HG03139 (cell line): ENCODE measurements around the gene DPY19L2.
"Not testable (repeated sequence)": the region's sequence is repeated elsewhere in the genome, so short reads cannot be mapped to it uniquely, and the experiment has no call there.

ENCODE experiments used
- ATAC-seq: cut with Tn5 transposase; IDR thresholded peaks from one replicate; pipeline ENCODE4 v1.9.1; 2021; ENCODE audit not compliant: unreplicated experiment

DPY19L2 gene

DNA sequence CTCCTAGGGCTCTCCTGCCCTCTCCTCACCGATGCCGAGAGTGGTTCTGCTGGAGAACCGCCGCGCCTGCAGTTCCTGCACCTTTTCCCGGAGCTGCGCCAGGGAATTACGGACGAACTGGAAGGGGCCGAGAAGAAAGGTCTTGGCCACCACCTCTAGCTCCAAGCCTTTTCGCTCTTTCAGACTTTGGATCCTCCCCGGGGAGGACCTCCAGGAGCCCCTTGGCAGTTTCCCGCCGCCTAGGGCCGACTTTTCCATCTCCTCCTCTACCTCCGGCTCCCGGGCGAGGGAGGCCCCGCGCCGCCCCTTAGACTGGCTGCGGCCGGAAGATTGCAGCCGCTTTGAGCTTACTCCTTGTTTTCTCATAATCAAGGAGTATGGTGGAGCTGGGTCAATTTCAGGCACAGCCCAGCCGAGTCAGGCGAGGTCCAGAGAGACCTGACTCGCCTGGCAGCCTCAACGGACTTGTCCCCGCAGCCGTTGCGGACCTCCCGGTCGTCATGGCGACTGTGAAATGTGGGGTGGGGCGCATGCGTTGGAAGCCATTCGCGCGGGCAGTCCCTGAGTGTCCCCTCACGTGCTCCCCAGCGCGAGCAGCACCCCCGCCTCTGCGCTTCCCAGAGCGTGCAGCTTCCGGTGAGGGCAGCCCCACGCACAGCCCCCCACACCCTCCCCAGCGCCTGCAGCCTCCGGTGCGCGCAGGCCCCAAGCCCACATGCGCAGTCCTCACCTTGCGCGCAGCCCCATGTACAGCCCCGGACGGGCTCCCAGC, at the start of gene DPY19L2:
TSS of gene DPY19L2 (minus strand) at position 466 of the 772 bp plus-strand sequence. CDS start at position 366, 100 bp downstream.
- ATAC-seq, result no peak

DNA sequence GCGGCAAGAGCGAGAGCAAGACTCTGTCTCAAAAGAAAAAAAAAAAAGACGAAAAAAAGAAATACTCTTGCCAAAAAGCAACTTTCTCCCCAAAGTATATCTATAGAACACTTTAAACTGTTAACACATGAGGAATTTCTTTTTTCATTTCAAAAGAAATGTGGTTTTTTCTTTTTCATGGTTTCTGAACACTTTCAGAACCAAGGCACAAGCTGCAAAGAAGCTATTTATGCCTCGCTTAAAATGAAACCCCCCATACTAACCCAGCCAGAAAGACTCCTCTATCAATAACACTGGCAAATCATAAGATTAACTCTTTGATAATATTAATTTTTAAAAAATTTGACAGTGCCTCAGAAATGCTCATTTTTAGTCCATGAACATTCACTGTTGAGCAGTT, 48.6 kb upstream of the DPY19L2 start:
- ATAC-seq, result not testable (repeated sequence)

DNA sequence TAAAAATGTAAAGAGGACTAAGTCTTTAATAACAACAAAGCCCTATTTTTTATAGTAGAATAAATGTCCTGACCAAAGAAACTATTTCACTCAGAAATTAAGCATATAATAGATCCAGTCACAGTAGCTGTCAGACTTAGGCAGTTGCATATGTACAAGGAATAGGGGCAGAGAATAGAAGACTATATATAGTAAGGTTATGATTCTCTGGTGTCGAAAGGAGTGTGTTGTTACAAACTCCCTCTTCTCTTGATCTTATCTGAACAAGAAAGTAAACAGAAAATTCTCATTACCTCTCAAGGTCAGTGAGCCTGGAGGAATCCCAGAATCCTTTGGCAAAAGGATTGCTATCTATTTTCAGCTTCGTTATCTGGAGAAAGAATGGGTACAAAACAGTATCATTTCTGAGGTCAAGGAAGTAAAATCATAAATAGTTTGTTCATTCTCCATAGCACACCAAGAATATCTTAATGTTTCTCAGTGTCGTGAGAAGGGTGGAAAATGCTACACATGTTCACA, 46.9 kb upstream of the DPY19L2 start:
- not testable (repeated sequence) for ATAC-seq

DNA sequence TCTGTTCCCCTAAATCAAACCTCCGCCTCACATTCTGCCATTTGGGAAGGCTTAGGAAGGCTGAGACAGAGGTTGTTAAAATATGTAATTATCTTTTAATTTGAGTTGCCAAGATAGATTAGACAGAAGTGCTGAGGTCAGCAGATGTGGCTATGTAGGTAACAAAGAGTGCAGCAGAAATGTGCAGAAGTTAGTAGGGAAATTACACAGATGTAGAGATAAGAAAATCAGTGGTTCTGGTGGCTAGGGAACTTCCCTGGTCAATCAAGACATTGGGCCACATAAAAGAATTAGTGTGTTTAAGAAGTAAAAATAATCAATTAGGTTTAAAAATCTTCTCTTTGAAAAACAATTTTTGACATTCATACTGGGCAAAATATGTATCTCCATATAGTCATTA, 46.1 kb upstream of the DPY19L2 start:
- ATAC-seq, result not testable (repeated sequence)

DNA sequence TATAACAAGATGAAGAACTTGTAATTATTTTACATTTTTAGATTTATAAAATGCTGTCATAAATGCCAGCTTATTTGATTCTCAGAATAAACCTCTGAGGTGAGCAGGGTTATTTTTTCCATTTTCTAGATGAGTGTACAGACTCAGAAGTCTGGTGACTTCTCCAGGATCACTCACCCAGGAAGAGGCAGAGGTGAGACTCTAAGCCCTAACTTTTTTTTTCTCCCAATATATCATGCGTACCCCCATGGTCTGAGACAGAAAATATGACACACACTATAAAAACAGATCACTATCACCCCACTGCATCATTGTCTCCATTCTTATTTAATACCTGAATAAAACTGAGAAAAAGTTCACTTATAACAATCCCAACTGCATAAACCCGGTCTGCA, 45.4 kb upstream of the DPY19L2 start:
- not testable (repeated sequence) for ATAC-seq

DNA sequence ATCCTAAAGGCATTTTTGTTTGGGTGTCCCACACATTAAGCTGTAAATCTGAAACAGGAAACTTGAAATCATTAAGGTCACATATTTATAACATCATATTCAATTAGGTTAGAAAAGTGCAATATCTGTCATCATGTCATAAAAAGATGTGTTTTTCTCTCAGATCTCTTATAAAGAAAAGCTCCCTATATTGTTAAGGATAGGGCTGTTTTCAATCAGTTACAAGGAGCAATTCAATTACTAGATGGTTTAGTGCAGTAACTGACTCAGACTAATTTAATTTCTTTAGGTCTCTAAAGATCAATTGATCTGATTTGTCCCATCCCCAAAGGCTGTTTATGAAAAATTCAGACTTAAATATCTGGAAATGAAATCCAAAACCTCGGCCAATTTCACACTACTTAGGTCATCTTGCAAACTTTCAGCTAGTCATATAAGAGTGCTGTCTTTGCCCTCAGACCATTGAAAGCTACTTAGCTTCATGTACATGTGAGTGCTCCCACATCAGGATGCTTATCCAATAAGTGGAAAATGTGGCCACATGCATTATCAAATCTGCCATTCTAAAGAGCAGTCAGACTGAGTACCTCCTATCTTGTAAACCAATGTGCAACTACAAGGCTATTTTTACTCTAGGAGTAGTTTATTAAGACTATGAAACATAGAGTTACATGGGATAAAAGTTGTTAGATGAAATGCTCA, 44.8 kb upstream of the DPY19L2 start:
- ATAC-seq, result not testable (repeated sequence)

DNA sequence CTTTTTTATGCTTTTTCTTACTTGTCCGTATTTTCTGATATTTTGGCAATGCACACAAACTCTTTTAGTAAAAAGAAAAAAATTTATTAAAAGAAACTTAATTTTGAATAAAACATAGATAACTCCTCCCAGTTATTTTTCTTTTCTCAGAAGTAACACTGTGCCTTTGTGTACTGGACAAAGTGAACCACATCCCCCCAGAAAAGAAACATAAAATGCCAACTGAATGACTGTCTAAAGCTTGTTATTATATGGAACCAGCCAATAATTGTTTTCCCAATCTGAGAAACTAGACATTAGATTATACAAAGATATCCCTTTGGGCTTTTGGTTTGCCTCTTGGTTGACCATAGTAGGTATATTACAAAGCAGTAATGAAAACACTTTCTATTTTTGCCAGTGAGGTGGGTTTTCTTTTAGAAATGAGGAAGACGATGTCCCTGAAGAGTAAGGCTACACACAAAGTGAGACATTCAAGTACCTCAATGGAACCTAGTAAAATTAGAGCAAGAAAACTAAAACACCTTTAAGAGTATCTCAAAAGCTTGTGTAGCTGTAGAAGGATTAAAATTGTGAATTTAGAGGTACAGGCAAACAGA, 44.2 kb upstream of the DPY19L2 start:
- ATAC-seq, result not testable (repeated sequence)

DNA sequence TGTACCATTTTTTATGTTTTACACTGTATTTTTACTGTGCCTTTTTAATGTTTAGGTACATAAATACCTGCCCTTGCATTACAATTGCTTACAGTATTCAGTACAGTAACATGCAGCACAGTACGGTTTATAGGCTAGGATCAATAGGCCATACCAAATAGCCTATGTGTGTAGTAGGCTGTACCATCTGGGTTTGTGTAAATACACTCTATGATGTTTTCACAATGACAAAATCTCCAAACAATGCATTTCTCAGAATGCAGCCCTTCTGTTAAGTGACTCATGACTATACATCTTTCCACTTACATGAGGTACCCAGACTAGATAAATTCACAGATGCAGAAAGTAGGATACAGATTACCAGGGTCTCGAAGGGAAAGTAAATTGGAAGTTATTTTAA, 43.0 kb upstream of the DPY19L2 start:
- ATAC-seq, result not testable (repeated sequence)

DNA sequence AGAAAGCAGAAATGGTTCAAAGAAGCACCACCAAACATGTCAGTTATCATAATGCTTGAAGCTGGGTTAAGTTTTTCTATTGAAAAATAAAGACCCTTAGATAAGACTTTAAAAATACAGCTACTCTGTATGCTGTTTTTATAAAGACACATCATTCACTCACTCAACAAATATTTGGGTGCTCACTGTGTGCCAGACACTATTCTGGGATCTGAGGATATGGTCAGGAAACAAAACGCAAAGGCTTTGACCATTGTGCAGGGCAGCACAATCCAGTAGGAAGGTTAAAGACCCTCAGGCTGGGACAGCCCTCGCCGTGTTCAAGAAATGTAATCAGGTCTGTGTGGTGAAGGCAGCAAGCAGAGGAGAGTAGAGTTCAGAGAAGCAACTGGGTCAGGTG, 38.0 kb upstream of the DPY19L2 start:
- ATAC-seq, result no peak

DNA sequence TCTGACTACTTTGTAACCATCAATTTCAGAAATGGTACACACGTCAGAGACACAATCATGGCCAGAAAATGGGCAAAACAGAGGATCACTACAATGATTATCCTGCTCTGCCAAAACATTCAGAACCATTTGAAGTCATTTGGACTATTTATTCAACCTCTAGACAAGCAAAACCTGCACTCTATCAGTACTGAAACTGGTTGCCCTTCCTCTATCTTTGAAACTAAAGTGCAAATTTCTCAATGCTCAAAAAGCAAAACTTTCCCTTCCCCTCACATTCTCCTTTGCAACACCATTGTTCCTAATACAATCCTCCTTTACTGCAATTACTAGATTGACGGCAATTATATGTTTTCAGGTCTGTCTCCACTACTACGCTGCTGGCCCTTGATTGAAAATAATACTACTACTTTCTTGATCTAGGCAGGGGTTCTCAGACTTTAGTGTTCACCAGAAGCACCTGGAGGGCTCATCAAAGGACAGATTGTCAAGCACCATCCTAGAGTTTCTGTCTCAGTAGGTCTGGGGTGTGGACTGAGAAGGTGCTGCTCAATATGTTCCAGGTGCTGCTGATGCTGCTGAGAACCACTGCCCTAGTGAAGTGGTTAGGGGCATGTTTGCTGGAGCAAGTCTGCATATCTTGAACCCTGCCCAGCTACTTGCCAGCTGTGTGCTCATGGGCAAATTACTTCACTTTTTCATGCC, 31.5 kb upstream of the DPY19L2 start:
- not testable (repeated sequence) for ATAC-seq

DNA sequence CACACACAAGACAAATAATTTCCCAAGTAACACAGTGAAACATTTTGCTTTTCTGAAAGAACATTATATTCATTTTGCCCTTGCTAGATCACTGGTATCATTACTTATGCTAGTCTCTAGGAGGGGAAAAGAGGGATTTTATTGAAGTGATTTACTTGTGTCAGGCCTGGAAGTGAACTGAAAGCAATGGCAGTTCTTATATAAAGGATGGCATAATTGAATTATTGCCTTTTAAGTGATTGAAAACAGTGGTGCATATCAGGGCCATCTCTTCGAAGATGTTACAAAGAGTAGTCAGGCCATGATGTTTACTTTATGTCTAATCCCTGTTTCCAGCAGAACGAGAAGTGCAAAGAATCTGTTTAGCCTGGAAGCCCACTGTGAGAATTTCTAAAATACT, 30.7 kb upstream of the DPY19L2 start:
- not testable (repeated sequence) for ATAC-seq

DNA sequence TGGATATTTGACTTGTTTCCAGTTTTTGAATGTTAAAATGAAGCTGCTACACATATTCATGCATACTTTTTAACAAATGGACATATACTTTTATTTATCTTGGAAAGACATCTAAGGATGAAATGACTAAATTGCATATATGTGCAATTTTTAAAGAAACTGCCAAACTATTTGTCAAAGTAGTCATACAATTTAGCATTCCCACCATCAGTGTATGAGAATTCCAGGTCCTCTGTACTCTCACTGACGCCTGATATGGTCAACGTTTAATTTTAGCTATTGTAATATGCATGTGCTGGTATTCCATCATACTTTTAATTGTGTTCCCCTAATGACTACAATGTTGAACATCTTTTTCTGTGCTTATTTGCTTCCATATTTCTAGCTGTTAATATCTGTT, 22.5 kb upstream of the DPY19L2 start:
- not testable (repeated sequence) for ATAC-seq

DNA sequence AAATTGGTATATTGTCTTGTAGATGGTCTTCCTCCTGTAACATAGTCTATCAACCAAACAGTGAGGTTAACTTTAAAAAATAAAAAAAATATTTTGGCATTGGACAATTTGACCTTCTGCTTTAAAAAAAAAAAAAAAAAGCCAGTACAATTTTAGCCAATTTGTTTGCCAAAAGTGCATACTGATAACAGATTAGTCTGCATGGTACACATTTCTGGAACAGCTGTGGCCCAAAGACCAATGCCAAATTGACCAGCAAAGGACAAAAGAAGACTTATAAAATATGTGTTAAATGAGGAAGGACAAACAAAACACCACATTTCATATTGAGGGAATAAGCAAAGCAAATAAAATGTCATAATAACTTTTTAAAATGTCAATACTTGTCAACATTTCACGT, 20.8 kb upstream of the DPY19L2 start:
- not testable (repeated sequence) for ATAC-seq

DNA sequence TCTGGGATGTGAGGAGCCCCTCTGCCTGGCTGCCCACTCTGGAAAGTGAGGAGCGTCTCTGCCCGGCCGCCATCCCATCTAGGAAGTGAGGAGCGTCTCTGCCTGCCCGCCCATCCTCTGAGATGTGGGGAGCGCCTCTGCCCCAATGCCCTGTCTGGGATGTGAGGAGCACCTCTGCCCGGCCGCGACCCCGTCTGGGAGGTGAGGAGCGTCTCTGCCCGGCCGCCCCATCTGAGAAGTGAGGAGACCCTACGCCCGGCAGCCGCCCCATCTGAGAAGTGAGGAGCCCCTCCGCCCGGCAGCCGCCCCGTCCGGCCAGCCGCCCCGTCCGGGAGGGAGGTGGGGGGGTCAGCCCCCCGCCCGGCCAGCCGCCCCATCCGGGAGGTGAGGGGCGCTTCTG, 18.3 kb upstream of the DPY19L2 start:
- not testable (repeated sequence) for ATAC-seq

DNA sequence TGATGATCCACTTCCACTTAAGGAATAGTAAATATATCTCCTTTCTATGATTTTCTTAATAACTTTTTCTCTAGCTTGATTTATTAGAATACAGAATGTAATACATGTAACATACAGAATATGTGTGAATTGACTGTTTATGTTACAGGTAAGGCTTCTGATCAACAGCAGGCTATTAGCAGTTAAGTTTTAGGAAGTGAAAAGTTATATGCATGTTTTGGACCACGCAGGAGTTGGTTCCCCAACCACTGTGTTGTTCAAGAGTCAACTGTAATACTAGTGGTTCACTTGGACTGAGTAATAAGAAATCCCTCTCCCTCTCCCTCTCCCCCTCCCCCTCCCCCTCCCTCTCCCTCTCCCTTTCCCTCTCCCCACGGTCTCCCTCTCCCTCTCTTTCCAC, 17.5 kb upstream of the DPY19L2 start:
- not testable (repeated sequence) for ATAC-seq

DNA sequence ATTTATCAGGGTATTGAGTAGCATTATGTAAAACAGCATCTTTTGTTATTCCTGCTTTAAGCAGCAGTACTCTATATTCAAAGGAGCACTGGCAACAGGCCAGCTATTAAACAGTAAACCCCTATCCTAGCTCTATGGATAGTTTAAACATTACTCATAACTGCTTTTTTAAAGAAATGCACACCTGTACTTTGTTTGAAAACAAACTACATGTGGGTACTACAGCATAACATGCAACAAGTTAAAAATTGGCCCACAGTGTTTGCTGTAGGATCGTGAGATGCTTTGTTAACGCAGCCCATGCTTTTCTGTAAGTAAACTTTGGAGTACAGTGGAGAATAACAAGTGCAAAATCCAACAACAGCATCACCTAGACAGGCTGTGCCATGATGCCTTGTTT, 14.3 kb upstream of the DPY19L2 start:
- ATAC-seq, result not testable (repeated sequence)

DNA sequence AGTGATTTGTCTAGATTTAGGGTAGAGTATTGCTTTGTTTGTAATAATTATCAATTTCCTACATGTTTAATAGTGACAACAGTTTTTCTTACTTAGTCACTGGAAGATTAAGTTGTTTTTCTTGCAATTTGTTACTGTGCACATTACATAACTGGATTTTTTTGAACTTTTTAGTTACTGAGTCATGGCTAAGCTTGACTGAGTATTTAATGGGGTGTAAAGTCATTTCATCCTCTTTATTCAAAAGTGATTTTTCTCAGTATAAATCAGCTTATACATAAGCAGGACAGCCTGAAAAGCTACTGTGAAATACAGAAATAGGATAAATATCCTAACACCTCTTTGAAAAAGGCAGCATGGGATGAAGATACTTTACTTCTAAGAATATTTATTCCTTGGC, 12.5 kb upstream of the DPY19L2 start:
- ATAC-seq, result not testable (repeated sequence)

DNA sequence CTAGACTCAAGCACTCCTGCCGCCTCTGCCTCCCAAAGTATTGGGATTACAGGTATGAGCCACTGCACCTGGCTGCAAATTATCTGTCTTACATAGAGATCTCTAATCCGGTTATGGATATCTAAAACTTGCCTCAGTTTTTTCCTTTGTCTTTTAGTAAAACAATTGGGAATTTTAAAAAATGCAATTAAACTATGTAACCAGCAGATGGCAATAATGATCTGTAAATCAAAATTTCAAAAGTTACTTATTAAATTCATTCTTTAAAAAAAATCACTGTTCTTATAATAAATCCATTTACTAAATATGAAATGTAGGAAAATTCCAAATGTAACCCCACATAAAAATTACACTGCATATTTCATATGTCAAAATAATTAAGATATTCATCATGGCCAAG, 4.3 kb upstream of the DPY19L2 start:
- not testable (repeated sequence) for ATAC-seq

DNA sequence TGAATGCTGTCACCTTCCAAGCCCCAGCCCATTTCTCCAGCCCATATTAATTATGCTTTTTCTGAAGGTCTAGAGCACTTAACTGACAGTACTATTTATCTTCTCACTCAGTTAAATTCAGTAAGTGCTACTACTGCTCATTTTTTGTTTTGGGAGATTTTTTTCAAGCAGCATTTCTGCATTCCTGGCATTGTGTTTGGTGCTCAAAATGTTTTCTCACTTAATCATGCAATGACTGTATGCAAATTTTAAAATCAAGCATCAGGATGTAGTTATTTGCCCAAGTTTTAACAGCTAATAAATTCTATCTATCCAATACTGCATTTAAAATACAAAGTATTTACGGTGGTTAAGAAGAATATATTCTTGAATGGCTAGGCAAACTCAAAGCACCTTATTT, 1.6 kb upstream of the DPY19L2 start:
- ATAC-seq, result not testable (repeated sequence)

DNA sequence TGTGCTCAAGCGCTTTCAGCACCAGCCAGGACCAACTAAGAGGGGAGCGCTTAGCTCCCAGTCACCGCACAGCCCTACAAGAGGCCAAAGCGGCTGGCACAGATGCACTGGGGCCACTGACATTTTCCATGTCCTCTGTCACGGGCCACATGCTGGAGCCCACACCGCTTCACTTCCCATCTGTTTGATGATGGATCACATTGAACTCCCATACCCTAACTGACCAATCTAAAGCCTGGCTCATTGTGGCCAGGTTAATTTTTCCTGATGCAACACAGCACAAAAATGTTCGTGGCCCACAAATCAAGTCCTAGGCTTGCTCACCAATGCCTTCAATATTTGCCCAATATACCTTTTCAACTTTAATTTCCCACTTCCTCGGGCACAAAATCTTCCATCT, 1.1 kb upstream of the DPY19L2 start:
- not testable (repeated sequence) for ATAC-seq

DNA sequence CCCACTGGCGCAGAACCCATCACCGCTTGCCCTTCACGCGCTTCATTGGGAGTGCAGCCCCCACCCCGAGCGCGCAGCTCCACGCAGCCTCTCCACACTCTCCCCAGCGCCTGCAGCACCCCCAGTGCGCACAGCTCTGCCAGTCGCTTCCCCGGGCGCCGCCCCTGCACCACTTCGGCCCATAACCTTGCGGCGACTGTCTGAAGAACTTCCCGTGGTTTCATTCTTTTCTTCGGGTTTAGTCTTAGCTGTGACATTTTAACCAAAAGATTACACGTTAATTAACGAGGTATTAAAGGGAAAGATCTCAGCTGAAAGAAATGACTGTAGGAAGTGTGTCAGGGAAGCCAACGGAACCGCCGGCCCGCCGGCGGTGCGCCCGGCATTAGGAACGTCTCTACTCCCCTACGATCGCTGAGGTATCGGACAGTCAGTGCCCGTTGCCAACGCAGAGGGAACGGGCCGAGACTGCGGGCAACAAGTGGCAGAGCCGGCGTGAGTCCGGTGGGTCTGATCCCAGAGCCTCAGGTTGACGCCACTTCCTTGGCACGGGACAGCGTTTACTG, 590 bp upstream of the DPY19L2 start:
- not testable (repeated sequence) for ATAC-seq
